ENCODE measurements around the gene HOXD11.

HOXD11 gene

DNA sequence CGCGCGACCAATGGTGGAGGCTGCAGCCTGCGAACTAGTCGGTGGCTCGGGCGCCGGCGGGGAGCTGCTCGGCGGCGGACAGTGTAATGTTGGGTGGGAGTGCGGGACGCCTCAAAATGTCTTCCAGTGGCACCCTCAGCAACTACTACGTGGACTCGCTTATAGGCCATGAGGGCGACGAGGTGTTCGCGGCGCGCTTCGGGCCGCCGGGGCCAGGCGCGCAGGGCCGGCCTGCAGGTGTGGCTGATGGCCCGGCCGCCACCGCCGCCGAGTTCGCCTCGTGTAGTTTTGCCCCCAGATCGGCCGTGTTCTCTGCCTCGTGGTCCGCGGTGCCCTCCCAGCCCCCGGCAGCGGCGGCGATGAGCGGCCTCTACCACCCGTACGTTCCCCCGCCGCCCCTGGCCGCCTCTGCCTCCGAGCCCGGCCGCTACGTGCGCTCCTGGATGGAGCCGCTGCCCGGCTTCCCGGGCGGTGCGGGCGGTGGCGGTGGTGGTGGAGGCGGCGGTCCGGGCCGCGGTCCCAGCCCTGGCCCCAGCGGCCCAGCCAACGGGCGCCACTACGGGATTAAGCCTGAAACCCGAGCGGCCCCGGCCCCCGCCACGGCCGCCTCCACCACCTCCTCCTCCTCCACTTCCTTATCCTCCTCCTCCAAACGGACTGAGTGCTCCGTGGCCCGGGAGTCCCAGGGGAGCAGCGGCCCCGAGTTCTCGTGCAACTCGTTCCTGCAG, 15.8 kb downstream of the HOXD11 start, which contains the start of gene HOXD9:
TSS of gene HOXD9 (plus strand) at position 37 of the 728 bp plus-strand sequence. CDS start at position 87, 50 bp downstream.
- no peak for DNase-seq

DNA sequence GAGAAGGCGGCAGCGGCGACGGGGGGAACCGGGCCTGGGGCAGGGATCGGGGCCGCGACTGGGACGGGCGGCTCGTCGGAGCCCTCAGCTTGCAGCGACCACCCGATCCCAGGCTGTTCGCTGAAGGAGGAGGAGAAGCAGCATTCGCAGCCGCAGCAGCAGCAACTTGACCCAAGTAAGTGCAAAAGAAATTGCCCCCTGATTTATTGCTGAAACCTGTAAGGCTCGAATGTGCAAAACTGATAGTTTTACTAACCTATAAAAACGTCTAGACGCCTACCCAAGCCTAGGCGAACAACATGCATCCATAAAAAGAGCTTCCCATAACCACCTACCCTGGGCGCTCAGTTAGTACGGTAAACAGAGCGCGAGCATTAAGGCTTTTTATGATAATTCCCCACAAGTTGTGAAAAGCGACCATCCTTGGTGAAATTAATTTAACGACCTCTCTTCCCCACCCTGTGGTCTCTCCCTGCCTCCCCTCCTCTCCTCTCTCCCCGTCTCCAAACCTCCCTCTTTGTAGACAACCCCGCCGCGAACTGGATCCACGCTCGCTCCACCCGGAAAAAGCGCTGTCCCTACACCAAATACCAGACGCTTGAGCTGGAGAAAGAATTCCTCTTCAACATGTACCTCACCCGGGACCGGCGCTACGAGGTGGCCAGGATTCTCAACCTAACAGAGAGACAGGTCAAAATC, 16.5 kb downstream of the HOXD11 start:
- DNase-seq: no peak

DNA sequence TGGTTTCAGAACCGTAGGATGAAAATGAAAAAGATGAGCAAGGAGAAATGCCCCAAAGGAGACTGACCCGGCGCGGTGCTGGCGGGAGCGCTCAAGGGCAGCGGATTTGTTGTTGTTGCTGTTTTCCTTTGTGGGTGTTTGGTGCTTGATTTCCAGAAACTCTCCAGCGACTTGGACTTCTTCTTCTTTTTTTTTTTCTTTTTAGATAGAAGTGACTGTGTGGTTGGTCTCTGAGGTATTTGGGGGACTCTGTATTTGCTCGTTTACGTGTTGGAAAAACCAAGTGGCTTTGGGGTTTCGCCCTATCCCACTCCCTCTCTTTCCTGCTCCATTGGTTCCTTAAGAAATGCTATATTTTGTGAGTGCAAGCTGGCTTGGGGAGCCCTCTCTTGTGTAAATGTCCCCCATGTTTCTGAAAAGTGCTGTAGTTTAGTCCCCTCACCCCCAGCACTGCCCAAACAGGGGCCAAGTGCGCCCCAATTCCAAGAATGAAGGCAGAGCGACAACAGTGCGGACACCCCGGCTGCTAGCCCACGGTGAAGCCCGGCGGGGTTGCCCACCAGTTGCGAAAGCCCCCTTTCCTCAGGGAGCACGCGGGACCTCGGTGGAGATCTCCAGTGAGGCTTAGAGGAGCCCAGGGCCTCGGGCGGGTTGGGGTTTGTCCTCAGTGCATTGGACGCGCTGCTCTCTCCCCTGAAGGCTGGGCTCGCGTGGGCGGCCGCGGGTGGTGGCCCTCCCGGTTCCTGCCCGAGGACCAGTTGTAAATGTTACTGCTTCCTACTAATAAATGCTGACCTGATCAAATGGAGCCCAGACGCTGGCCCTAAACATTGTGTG, 17.2 kb downstream of the HOXD11 start:
- no peak for DNase-seq

DNA sequence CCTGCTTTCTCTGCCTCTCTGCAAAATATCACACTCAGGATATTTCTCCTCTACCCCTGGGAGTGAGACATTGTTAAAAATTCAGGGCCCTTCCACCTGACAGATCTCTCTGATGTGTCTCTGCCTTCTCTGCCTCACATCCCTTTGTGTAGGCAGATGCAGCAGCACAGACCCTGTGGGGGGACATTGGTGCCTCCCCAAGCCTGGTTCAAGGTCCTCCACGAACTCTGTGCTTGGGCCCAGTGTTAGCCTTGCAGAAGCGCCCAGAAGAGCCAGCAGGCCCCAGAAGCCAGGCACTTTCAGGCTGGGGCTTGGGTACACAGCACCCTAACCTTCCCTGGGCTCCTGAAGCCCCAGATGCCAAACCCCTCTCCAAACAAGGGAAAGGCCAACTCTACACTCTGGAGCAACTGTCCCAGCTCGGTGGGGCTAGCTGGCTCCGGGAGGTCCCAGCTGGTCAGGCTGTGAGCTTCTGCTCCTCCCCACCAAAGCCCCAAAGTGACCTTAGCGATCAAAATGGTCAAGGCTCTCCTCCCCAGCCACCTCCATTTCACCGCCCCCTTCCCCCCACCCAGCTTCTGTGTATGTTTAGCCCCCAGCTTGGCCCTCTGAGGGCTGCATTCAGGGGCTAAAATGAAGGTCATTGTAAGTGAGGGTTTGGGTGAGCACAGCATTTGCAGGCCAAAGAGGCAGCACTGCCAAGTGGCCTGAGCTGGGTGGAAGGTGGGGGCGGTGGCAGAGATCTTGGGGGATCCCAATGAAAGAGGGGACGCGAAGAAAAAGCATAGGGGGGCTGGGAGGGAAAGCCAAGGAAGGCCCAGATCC, 18.1 kb downstream of the HOXD11 start:
- no peak for DNase-seq

DNA sequence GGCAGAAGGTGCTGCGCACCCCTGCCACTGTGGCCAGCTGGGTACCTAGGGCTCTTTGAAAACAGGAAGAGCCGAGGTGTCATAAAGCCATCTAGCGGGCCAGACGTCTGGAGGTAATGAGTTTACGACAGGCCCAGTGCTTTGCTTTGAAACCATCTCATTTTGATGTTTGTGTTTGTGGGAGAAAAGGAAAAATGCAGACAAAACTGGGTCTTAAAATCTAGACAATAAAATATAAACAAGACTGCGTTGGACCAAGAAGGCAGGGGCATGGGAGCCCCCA, 18.6 kb downstream of the HOXD11 start:
- no peak for DNase-seq

DNA sequence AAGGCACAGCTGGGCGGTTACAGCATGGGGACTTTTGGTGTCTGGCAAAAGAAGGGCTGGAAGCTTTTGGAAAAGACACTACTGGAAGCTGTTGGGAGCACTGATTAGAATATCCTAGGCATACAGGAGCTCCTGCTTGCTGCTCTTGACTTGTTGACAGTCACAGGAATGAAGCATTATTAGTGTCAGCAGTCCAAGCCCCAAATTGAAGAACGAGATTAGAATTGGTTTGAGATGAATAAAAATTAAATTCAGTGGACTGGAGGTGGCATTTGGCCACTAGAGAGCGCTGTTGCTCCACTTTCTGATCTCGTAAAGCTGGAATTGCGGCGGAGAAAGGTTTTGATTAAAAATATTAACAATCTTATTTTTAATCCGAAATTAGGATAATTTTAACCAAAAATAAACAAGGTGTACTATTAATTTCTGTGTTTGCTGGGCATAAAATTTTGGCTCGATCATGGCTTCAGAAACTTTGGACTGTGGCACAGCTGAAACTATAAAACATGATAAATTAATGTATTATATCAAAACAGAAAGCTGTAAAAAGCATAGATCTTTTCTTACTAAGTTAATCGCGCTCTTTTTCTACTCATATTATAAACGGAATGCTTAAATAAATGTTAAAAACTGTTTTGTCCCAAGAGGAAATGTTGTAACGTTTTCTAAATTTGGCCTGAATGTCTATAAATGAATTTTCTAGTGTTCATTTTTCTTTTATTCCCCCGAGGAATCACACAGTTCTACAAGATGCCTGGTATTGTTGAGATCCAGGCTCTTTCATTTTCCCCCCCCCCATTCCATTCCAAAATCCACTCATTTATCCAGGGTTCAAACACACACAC, 20.1 kb downstream of the HOXD11 start:
- peak; percentile 81 for DNase-seq

DNA sequence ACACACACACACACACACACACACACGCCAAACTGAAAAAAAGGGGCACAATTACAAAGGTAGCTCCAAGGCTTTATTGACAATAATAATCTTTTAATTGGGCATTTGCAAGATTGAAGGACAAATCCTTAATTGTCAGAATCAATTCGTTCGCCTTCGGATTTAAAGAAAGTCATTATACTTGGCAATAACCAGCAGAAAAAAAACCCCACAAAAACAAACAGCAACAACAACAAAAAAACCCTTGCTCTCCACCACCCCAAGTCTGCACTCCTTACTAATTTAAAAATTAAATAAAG, 20.6 kb downstream of the HOXD11 start:
- no peak for DNase-seq

DNA sequence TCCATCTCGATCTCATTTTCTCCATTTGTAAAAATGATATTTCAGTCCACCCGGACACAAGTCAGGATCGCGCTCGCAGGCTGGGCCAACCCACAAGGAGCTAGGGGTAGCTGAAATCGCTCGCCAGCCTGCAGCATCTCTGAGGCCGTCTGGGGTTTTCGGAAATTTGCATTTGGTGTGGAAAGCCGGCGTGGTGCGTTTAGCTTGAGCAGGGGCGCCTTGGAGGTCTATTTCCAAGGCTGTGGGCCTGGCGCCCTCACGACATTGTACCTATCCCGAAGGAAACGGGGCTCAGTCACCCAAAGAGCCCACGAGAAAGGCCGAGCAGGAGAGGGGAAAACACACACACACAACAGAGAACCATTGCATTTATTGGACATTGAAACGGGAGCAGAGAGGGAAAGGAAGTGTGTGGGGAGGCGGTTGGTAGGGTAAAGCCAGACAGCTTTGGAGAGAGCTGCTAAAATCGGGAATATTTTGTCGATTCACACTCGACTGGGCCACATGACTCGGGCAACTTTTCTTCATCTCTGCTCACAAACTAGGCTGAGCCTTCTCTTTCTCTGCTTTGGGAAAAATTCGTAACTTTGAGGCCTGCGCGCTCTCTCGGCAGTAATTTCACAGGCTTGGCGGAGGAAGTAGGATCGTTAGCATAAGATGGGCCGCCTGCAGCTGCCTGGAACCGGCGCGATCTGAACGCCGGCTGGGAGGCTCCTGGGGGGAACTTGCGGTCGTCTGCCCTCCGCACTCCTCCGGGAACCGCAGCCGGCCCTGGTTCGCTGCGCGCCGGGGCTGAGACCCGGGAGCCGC, 21.3 kb downstream of the HOXD11 start:
- DNase-seq: no peak

DNA sequence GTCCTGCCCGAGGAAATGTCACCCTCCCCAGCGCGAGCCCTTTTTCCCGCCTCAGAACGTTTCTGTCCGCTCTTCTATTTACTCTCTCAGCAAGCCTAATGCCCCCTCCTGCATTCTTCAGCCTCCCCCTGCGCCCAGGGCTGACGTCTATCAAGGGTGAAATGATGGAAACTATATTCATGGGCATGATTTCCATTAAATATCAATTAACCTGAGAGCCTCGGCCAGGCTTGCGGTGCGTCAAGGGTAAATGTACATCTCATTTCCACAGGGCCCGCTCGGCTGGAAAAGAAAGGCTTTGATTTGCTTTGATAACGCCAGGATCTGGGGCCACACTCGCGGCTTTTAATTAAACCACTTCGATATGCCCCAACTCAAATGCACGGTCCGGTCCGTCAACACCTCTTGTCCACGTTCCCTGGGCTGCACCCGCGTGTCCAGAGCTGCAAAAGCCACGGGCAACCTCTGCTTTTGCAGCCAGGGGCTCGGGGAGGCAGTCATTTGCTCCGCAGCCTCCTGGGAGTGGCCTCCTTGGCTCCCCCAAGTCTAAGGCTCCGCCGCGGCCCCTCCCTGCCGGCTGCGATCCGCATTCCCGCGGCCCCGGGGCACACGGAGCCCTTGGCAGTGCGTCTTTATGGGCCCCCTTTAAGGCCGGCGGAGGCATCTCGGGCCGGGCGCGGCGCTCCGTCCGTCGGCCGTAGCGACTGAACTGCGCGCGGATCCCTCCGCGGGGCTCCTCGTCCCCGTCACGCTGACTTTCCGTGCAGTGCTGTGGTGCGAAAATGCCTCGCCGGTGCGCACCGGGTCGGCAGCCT, 22.1 kb downstream of the HOXD11 start, which contains the start of gene HOXD8:
TSS of gene HOXD8 (plus strand) at position 724 of the 815 bp plus-strand sequence. CDS start 662 bp downstream, outside the sequence.
- peak; percentile 25 for DNase-seq

DNA sequence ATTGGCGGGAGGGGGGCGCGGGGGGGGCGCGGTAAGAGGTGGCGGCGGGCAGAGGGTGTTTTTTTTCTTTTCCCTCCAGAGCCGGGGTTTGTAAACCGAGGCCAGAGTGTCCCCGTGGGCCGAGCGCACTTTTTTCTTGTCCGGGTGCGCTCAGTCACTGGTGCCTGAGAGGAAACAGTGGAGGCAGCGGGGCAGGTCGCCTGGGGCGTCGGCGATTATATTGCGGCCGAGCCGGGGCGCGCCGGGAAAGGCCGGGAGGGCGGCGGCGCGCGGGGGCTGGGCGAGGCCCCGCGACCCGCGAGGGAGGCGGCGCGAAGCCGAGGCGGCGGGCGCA, 22.7 kb downstream of the HOXD11 start:
- DNase-seq: no peak

DNA sequence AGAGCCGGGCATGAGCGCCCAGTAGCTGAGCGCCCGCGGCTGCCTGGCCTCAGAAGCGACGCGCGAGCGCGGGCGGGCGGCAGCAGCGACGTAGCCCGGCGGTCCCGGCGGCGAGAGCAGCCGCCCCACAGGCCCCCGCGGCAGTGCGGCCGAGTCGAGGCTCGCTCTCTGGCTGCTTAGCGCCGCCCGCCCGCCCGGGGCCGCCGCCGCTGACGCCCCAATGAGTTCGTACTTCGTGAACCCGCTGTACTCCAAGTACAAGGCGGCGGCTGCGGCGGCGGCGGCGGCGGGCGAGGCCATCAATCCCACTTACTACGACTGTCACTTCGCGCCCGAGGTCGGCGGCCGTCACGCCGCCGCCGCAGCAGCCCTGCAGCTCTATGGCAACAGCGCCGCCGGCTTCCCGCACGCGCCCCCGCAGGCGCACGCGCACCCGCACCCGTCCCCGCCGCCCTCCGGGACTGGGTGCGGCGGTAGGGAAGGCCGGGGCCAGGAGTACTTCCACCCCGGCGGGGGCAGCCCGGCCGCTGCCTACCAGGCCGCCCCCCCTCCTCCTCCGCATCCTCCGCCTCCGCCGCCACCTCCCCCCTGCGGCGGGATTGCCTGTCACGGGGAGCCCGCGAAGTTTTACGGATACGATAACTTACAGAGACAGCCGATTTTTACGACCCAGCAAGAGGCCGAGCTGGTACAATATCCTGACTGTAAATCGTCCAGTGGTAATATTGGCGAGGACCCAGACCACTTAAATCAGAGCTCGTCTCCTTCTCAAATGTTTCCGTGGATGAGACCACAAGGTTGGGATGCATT, 23.3 kb downstream of the HOXD11 start:
- DNase-seq: peak; percentile 18

DNA sequence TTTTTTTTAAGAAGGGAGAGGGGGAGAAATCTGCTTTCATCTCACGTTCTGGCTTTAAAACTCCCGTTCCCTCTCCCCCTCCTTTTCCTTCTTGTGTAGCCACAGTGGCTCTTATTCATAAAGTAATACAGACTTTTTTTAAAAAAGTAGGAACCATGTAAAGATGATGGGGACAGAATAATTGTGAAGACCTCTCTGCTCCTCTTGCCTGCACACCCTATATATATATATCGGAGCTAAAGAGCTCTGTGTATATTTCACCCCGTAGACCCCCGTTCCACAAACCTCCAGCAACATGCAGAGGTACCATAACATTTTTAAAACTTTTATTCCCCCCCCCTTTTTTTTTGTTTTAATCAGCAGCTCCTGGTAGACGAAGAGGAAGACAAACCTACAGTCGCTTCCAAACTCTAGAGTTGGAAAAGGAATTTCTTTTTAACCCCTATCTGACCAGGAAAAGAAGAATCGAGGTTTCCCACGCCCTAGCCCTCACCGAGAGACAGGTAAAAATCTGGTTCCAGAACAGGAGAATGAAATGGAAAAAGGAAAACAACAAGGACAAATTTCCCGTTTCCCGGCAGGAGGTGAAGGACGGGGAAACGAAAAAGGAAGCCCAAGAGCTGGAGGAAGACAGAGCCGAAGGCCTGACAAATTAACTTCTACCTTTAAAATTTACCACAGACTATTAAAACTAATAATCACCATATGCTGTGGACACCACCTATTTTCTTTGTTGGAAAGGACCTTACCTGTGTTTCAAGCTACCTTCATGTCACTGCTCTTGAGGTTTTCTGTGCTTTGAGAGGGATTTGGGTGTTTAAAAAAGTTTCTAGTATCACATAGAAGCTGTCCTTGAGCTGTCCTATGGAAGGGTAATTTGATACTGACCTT, 24.1 kb downstream of the HOXD11 start:
- DNase-seq: no peak

DNA sequence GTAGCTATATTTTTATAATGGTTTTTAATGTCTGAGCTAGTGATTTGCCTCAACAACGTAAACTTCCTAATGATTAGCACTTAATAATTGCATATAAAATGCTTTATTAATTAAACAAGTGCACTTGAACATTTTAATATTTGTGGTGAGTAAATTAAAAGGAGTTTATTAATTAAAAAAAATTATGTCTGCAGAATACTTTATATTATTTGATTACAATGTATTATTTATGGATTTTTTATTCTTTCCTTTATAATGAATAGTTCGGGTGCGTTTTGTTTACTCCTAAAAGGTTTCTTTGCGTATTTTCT, 24.7 kb downstream of the HOXD11 start:
- DNase-seq: no peak

DNA sequence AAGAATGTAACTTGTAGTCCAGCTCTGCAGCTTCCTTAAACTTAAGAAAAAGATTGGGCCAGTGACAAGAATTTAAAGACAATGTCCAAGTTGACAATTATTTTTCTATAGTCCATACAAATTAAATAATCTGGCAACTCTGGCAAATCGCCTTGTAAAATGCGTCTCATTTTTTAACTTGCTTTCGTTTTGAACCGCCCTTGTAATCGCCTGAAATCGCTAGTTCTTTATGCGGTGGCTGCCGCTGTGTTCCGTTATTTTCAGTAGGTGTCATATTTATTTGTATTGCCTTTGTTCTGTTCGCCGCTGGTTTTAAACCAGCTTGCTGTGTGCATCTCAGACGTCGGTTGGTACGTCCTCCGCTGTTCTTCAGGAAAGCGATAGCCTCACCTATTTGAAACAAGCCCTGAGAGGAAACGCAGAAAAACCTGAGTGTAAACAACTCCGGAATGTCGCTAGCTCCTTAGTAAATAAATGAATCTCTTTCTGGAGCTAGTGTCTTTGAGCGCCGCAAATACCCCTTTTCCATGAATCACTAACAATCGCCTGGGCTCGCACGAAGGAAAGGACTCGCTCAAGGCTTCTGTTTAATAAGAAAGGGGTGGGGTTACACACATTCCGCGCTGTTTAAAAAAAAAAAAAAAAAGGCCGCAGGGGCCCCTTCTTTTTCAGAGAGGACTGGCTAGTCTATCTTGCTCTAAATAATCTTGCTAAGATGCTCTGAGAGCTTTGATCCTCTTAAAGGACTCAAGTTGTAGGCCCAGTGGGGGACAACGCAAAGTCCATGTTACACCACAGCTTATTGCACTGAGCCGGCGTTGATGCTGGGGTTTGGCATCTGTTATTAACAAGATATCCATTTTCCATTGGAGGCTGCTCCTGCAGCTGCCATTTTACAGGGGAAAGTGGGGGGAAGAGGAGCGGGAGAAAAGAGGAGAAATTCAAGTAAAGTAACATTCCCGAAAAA, 25.4 kb downstream of the HOXD11 start:
- peak; percentile 30 for DNase-seq

DNA sequence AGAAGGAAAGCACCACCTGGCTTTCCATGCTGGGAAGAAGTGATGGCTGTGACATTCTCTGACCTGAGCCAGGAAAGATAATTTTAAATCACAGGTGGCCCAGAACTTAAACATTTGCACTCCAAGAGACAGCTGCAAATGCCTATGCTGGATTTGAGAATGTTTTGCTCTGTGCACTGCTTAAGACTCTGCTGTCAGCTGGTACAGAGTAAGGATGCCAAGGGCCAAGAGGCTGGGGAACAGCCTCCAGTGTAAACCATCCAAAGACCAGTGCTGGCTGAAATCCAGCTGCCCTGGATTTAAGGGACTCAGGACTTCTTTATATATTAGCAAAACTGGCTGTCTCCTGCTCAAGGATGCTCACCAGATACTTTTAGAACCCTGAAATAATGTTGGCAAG, 26.3 kb downstream of the HOXD11 start:
- DNase-seq: no peak

DNA sequence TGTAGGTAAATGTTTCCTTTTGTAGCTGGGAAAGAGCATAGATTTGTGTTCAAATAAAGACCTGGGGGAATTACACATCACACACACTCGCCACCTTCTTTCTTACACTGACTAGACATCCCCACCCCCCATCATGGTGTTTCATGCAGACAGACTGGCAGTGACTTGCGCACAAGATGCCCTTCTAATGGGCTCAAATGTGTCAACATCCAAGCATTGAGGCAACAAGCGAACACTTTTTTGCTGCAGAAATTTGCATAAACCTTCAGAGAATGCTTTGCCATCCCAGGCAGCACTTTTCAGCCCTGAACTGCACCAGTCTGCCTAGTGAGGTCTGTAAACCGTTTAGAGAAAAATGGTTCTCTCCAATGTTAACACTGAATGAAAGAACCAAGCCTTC, 27.0 kb downstream of the HOXD11 start:
- no peak for DNase-seq

DNA sequence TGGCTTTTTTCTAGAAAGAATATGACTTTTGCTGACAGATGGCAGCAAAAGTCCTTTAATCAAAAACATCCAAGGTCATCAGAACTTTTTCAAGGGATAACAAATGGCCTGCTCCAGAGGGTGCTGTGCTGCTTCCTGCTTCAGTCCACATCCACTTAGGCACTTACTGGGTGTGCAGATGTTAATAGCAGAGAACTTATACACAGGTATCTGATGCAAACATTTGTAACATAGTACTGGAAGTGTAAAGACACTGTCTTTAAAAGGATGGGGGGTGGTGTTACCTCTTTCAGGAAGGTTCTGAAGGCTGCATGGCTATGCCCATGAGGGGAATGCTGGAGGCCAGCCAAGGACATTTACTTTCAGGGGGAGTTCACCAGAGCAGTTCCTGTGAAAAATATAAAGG, 28.0 kb downstream of the HOXD11 start:
- no peak for DNase-seq

Data from suppressor macrophage treated with lipopolysaccharide for 4 hours (primary cell).